Tibial nerve (tissue), 3 donors: ENCODE data around the gene ASCC1.

Experiments
- CTCF ChIP-seq, 5 experiments: fragments of 200-600 bp in 3 of 5; fragments of 450-650 bp in 2 of 5; sonication (generic) in 3 of 5; IDR thresholded peaks; one replicate each; pipeline ENCODE4 v1.5.1; 2016 to 2019; ENCODE audit warnings: antibody characterized with exemption in 5 of 5, mild to moderate bottlenecking in 3 of 5, moderate library complexity in 2 of 5
- POLR2A ChIP-seq, 2 donors: fragments of 450-650 bp; IDR thresholded peaks; one replicate each; pipeline ENCODE4 v1.6.1; 2017; ENCODE audit warnings: antibody characterized with exemption in 2 of 2, mild to moderate bottlenecking in 2 of 2, moderate library complexity in 2 of 2

- TF ChIP-seq CTCF (IDR thresholded peaks at IDR 0.05) (no peak), POLR2A (IDR thresholded peaks at IDR 0.05) (no peak)
Observed at GRCh38 chr10:72069751-72070526, 146.1 kb downstream of the ASCC1 start.
